Erythroblast (primary cell): ENCODE measurements around the gene BTBD2.

Experiments
- GATA1 ChIP-seq: IDR thresholded peaks from 2 replicates; pipeline ENCODE4 v1.6.1; 2011; ENCODE audit warnings: low read depth, mild to moderate bottlenecking, control low read depth, low read length, moderate library complexity
- POLR2A ChIP-seq: IDR thresholded peaks from 2 replicates; pipeline ENCODE4 v1.6.1; 2011; ENCODE audit warnings: mild to moderate bottlenecking, low read length

GRCh38 chr19:1979642-1980041 is 35.9 kb downstream of the BTBD2 start:
- no peak for TF ChIP-seq POLR2A
- TF ChIP-seq GATA1 = no peak
